ENCODE measurements around the gene MBOAT1.
"Not testable (repeated sequence)": the region's sequence is repeated elsewhere in the genome, so short reads cannot be mapped to it uniquely, and the experiment has no call there.

MBOAT1 gene

GRCh38 chr6:20254295-20254694, 42.0 kb upstream of the MBOAT1 start:
- Histone ChIP-seq H3K27ac (no peak overlapping the region), H3K36me3 (replicated peaks) (no peaks in the 10 kb centered on the region), H3K4me3 (ENCODE audit: low read depth, low read length) (no peak overlapping the region), H3K27me3 (replicated peaks) (no peaks in the 10 kb centered on the region)
- DNase-seq = no peak
- no peak for TF ChIP-seq CTCF (IDR thresholded peaks at IDR 0.05; ENCODE audit: low read depth, low read length, missing control alignments)
- in situ Hi-C loops (cut with HindIII; ENCODE audit: low pct_ligation_motif_present, low sequenced_read_pairs) = no loop called here

- H3K4me3 ChIP-seq (ENCODE audit: low read depth, low read length) = no peak overlapping the region
- DNase-seq = no peak
- in situ Hi-C loops (cut with HindIII; ENCODE audit: low pct_ligation_motif_present, low sequenced_read_pairs) = no loop called here
- H3K27ac ChIP-seq = no peak overlapping the region
- TF ChIP-seq CTCF (IDR thresholded peaks at IDR 0.05; ENCODE audit: low read depth, low read length, missing control alignments) = no peak
- no peaks in the 10 kb centered on the region for H3K27me3 ChIP-seq (replicated peaks)
- H3K36me3 ChIP-seq (replicated peaks) = no peaks in the 10 kb centered on the region
These were observed 40.8 kb upstream of the MBOAT1 start for GRCh38 chr6:20253021-20253420.

DNA sequence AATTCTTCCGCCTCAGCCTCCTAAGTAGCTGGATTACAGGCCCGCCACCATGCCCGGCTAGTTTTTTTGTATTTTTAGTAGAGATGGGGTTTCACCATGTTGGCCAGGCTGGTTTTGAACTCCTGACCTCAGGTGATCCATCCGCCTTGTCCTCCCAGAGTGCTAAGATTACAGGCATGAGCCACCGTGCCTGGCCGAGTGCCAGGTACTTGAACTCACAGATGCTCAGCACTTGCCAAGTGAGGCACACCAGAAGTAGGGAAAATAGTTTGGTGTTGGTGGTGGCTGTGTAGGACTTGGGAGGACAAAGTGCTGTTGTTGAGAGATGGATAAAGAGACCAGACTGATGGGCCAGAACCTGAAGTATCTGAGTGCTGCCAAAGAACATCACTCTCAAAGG, 40.0 kb upstream of the MBOAT1 start:
- no peak for DNase-seq
- no peak for TF ChIP-seq CTCF (IDR thresholded peaks at IDR 0.05; ENCODE audit: low read depth, low read length, missing control alignments)
- Histone ChIP-seq H3K27me3 (replicated peaks) (no peaks in the 10 kb centered on the region), H3K4me3 (ENCODE audit: low read depth, low read length) (no peak overlapping the region), H3K27ac (no peak overlapping the region), H3K36me3 (replicated peaks) (no peaks in the 10 kb centered on the region)
- in situ Hi-C loops (cut with HindIII; ENCODE audit: low pct_ligation_motif_present, low sequenced_read_pairs) = no loop called here

DNA sequence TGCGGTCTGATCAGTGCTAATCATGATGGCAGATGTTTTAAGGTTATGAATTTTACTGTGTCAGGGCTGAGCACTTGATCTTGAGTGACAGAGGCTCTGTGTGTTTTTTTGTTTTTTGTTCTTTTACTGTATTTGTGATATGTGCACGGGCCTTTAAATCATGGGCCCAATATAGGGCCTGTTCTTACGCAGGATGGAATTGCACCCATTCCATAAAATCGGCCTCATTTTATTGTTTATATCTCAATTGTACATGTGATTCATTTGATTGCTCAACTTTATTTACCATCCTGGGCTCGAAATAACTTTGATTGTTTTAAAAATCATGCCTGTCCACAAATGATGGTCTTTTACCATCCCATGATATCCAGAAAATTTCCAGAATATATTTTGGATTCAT, 39.3 kb upstream of the MBOAT1 start:
- no peak overlapping the region for H3K4me3 ChIP-seq (ENCODE audit: low read depth, low read length)
- no peak for TF ChIP-seq CTCF (IDR thresholded peaks at IDR 0.05; ENCODE audit: low read depth, low read length, missing control alignments)
- DNase-seq = no peak
- in situ Hi-C loops (cut with HindIII; ENCODE audit: low pct_ligation_motif_present, low sequenced_read_pairs) = no loop called here
- no peaks in the 10 kb centered on the region for H3K36me3 ChIP-seq (replicated peaks)
- no peak overlapping the region for H3K27ac ChIP-seq
- no peaks in the 10 kb centered on the region for H3K27me3 ChIP-seq (replicated peaks)

GRCh38 chr6:20246125-20246524, 33.9 kb upstream of the MBOAT1 start:
- no peak for TF ChIP-seq CTCF (IDR thresholded peaks at IDR 0.05; ENCODE audit: low read depth, low read length, missing control alignments)
- no peak for DNase-seq
- H3K36me3 ChIP-seq (replicated peaks) = no peaks in the 10 kb centered on the region
- H3K27ac ChIP-seq = no peak overlapping the region
- H3K27me3 ChIP-seq (replicated peaks) = no peaks in the 10 kb centered on the region
- no peak overlapping the region for H3K4me3 ChIP-seq (ENCODE audit: low read depth, low read length)
- in situ Hi-C loops (cut with HindIII; ENCODE audit: low pct_ligation_motif_present, low sequenced_read_pairs) = no loop called here

GRCh38 chr6:20244807-20245681, 32.8 kb upstream of the MBOAT1 start:
- H3K4me3 ChIP-seq (ENCODE audit: low read depth, low read length); in situ Hi-C loops (cut with HindIII; ENCODE audit: low pct_ligation_motif_present, low sequenced_read_pairs); H3K27me3 ChIP-seq (replicated peaks); H3K27ac ChIP-seq; H3K36me3 ChIP-seq (replicated peaks); DNase-seq: not testable (repeated sequence)

Data from brain microvascular endothelial cell (primary cell).